SU-DHL-6 (cell line): Measurements from ENCODE around the gene COL23A1.
"Not testable (repeated sequence)": the region's sequence is repeated elsewhere in the genome, so short reads cannot be mapped to it uniquely, and the experiment has no call there.

Source experiments
- CTCF ChIP-seq: fragments of 200-600 bp; sonication (generic); IDR thresholded peaks from one replicate; pipeline ENCODE4 v1.5.1; 2017; ENCODE audit warnings: antibody characterized with exemption, mild to moderate bottlenecking, low read length, moderate library complexity; ENCODE audit not compliant: insufficient read depth, poor library complexity, severe bottlenecking
- EZH2phosphoT487 ChIP-seq: fragments of 200-600 bp; sonication (generic), shearing (Covaris generic); conservative IDR thresholded peaks from 2 replicates; pipeline ENCODE4 v1.6.1; 2018; ENCODE audit warnings: mild to moderate bottlenecking, antibody characterized with exemption, low read length, moderate library complexity, mixed read lengths

DNA sequence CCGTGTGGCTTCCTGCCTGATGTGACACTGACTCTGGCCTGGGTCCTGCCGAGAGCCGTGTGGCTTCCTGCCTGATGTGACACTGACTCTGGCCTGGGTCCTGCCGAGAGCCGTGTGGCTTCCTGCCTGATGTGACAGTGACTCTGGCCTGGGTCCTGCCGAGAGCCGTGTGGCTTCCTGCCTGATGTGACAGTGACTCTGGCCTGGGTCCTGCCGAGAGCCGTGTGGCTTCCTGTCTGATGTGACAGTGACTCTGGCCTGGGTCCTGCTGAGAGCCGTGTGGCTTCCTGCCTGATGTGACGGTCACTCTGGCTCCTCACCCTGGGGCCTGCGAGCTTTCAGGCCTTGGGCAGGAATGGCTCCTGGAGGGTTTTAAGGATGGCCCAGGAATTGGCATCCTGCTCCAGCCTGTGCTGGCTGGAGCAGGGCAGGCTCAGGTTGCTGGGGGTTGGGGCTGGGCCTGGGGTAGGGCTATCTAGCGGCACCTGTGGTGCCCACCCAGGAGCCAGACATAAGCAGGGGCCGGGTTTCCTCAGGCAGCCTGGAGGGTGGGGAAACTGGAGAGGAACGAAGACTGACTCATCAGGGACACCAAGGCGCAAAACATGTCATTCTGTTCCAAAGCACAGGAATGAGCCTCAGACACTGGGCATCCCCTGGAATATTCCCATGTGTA lies 350.4 kb downstream of the COL23A1 start:
- TF ChIP-seq CTCF, EZH2phosphoT487: not testable (repeated sequence)
